Measurements from ENCODE around the gene SAMD9. TPM values are rescaled to one million over a fixed set of nuclear protein-coding genes. Genes with fewer than 3 reads are reported as not detected.

The SAMD9 gene
- polyA plus RNA-seq, 2 of the 4 experiments (the other 2 are of a cell fraction): 4.7 to 5.6 TPM

DNA sequence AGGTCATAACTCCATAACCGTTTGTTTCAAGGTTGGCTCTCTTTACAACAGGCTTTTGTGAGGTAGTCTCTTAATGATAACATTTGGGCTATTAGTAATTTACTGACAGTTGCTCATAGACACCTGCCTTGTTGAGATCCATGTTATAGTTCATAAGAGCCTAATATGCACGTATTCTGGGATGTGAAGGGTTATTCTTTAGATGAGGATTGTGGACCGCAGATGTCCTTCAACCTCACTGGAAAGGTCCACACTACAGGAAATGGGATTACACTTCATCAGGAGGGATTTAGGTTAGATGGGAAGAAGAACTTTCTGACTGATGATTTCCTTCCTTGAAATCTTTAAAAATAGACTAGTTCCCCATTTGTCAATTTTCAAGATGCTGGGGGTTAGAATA, 62.8 kb downstream of the SAMD9 start:
- ChIA-PET CTCF (no interaction called here), POLR2A (no interaction called here)
- 34% methylated on average over 3 of the region's 3 CpGs for WGBS (ENCODE audit: missing lambda C conversion rate)

DNA sequence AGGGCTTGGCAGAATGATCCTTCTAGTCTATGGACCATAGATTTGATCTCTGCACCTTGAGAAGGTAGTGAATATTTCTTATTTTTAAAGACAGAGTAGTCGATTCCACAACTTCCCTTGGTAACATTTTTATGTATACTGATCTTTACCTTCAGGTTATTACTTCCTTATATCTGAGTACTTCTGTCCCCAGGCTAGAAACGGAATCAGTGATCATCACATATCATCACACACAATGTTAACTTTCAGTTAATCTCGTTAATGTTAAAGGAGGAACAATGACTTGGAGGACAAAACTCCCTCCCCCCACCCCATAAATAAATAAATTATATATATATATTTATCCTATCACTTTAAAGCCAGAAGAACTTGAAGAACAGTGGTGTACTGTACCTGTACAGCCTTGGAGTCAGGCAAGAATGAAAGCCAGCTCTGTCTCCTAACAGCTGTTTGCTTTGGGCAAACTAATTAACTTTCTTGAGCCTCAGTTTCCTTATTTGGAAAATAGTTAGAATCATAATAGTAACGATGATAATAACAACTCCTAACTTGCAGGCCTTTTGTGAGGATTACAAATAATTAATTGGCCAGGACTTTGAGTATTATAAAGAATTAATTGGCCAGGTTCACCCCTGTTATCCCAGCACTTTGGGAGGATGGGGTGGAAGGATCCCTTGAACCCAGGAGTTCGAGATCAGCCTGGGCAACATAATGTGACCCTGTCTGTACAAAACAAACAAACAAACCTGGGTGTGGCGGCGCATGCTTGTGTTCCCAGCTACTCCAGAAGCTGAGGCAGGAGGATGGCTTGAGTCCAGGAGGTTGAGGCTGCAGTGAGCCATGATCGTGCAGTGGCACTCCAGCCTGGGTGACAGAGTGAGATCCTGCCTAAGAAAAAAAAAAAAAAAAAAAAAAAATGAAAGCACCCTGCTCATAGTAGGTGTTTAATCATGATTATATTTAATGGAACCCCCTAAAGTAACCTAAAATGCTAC, 63.5 kb downstream of the SAMD9 start:
- Histone ChIP-seq H3K4me3 (no peak overlapping the region), H3K4me2 (peak overlapping the region; percentile 20; the same call in 2 of the 3 replicates), H3K9me3 (no peaks in the 10 kb centered on the region), H3K27ac (no peak overlapping the region), H3K4me1 (peaks cover 5% of the 10 kb centered on the region; the same call in 2 of the 3 replicates)
- ChIA-PET POLR2A (no interaction called here), CTCF (interaction anchor here (1.0 to 1.4 kb wide), 2 partner anchors 222 to 333 kb away, joined by 4 read pairs; no protein-coding TSS in a partner anchor)
- WGBS (ENCODE audit: missing lambda C conversion rate): 56% methylated on average over 8 of the region's 8 CpGs
- DNase-seq (ENCODE audit: low read depth in 1 of 2, low spot score in 1 of 2) (no peak), FAIRE-seq (no peak), ATAC-seq (no peak)
- TF ChIP-seq BHLHE40 (IDR thresholded peaks at IDR 0.05; ENCODE audit: low read depth, low read length): no peak
- no peak for TF ChIP-seq NFE2L2 (conservative IDR thresholded peaks at IDR 0.05; ENCODE audit: low read length)
- TF ChIP-seq, protein P1, sequence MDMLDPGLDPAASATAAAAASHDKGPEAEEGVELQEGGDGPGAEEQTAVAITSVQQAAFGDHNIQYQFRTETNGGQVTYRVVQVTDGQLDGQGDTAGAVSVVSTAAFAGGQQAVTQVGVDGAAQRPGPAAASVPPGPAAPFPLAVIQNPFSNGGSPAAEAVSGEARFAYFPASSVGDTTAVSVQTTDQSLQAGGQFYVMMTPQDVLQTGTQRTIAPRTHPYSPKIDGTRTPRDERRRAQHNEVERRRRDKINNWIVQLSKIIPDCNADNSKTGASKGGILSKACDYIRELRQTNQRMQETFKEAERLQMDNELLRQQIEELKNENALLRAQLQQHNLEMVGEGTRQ (IDR thresholded peaks at IDR 0.05): no peak
- TF ChIP-seq HOXB5 (CRISPR knock-in tag; IDR thresholded peaks at IDR 0.05): no peak

More for the DNA sequence above, 62.8 kb downstream of the SAMD9 start:
- ATAC-seq (no peak), DNase-seq (ENCODE audit: low read depth in 1 of 2, low spot score in 1 of 2) (no peak), FAIRE-seq (no peak)
- no peak for TF ChIP-seq NPAS2 (CRISPR knock-in tag; IDR thresholded peaks at IDR 0.05; ENCODE audit: borderline replicate concordance)
- H3K4me3 ChIP-seq: no peak overlapping the region
- H3K4me2 ChIP-seq: no peak overlapping the region
- peaks cover 5% of the 10 kb centered on the region; the same call in 2 of the 3 replicates for H3K4me1 ChIP-seq
- no peaks in the 10 kb centered on the region for H3K9me3 ChIP-seq
- no peak overlapping the region for H3K27ac ChIP-seq

DNA sequence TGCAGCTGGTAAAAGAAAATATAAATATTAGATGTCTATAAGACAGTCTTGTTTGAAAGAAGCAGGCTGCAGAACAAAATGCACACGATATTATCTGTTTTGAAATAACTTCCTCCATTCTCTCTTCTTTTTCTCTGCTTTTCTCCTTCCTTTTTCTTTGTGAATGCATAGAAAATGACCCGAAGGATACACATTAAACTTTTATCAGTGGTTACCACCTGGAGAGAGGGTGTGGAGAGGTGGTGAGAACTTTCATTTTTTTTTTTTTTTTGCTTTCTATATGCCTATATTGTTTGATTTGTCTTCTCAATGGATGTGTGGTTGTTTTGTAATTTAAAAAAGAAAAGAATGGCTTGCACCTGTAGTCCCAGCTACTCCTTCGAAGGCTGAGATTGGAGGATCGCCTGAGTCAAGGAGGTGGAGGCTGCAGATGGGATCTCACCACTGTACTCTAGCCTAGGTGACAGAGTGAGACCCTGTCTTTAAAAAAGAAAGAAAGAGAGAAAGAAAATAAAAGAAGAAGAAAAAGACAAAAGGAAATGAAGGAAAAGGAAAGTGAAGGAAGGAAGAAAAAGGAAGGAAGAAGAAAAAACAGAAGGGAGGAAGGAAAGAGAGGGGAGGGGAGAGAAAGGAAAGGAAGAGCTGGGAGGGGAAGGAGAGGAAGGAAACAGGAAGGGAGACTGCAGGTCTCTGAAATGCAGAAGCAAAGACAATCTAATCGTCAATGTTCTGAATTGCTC, 64.4 kb downstream of the SAMD9 start:
- ChIA-PET POLR2A (no interaction called here), CTCF (interaction anchor here (1.0 to 1.4 kb wide), 4 partner anchors 221 to 629 kb away, joined by 3 to 4 read pairs (median 4); no protein-coding TSS in a partner anchor)
- TF ChIP-seq MAFK (IDR thresholded peaks at IDR 0.05; ENCODE audit: partially characterized antibody) (no peak), MAZ (IDR thresholded peaks at IDR 0.05; ENCODE audit: borderline replicate concordance, low read depth, low read length) (no peak), ZFP36 (IDR thresholded peaks at IDR 0.05; ENCODE audit: borderline replicate concordance, partially characterized antibody) (no peak), POLR2A (IDR thresholded peaks at IDR 0.05; ENCODE audit: low read length) (no peak), ZNF302 (CRISPR knock-in tag; IDR thresholded peaks at IDR 0.05) (no peak), PHF8 (IDR thresholded peaks at IDR 0.05; ENCODE audit: borderline replicate concordance, low read depth) (no peak), CBX2 (IDR thresholded peaks at IDR 0.05; ENCODE audit: borderline replicate concordance, low read depth) (no peak), RARB (CRISPR knock-in tag; IDR thresholded peaks at IDR 0.05) (no peak), JUNB (IDR thresholded peaks at IDR 0.05) (no peak), ZC3H11A (IDR thresholded peaks at IDR 0.05) (no peak)
- TF ChIP-seq, protein P1 (IDR thresholded peaks at IDR 0.05): no peak
- ATAC-seq (no peak), DNase-seq (ENCODE audit: low read depth in 1 of 2, low spot score in 1 of 2) (no peak), FAIRE-seq (no peak)
- Histone ChIP-seq H3K4me1 (peaks cover 5% of the 10 kb centered on the region; the same call in 2 of the 3 replicates), H3K4me3 (no peak overlapping the region), H3K27ac (no peak overlapping the region), H3K9me3 (no peaks in the 10 kb centered on the region), H3K4me2 (peak overlapping the region; percentile 20)
- 50% methylated on average over 5 of the region's 5 CpGs for WGBS (ENCODE audit: missing lambda C conversion rate)

DNA sequence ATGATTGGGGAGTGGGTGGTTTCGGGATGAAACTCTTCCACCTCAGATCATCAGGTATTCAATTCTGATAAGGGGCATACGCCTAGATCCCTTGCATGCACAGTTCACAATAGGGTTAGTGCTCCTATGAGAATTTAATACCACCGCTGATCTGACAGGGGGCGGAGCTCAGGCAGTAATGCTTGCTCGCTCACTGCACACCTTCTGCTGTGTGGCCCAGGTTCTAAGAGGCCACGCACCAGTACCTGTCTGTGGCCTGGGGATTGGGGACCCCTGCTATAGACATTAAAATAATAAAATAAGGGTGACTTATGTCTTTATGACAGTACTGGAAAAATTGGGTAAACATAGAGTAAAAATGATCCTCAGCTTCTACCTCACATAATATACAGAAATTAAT, 66.1 kb downstream of the SAMD9 start:
- H3K27ac ChIP-seq: no peak overlapping the region
- TF ChIP-seq EP300 (IDR thresholded peaks at IDR 0.05): no peak
- no peak for TF ChIP-seq ZC3H11A (IDR thresholded peaks at IDR 0.05)
- TF ChIP-seq CEBPB (IDR thresholded peaks at IDR 0.05): no peak
- TF ChIP-seq, protein P1 (IDR thresholded peaks at IDR 0.05): no peak
- ATAC-seq: no peak
- H3K9me3 ChIP-seq: no peaks in the 10 kb centered on the region
- ChIA-PET CTCF (interaction anchor here (0.7 kb wide), 1 partner anchor 17 kb away, joined by 4 read pairs; no protein-coding TSS in a partner anchor), POLR2A (no interaction called here)
- no peak overlapping the region for H3K4me3 ChIP-seq
- WGBS (ENCODE audit: missing lambda C conversion rate): 77% methylated on average over 6 of the region's 6 CpGs
- FAIRE-seq: no peak
- no peak overlapping the region for H3K4me2 ChIP-seq
- no peak for DNase-seq (ENCODE audit: low read depth in 1 of 2, low spot score in 1 of 2)
- H3K4me1 ChIP-seq: peaks cover 5% of the 10 kb centered on the region; the same call in 2 of the 3 replicates

Data from A549 (cell line).